H1 (cell line): Measurements from ENCODE around the gene CHFR. TPM values are rescaled to one million over a fixed set of nuclear protein-coding genes. Genes with fewer than 3 reads are reported as not detected.
A peak's percentile ranks its signal among the peaks of the same experiment; 100 is the strongest.

Experiments
- CTCF ChIA-PET: fragments of 300-600 bp; sonication (Branson Sonifier 250); formaldehyde crosslinking; loops from one replicate; lab custom pipeline; 2021; ENCODE audit not compliant: partially characterized antibody; lab: Charles Lee
- POLR2A ChIA-PET: fragments of 300-600 bp; sonication (Branson Sonifier 250); formaldehyde crosslinking; loops from one replicate; lab custom pipeline; 2021; ENCODE audit warnings: inconsistent platforms; ENCODE audit not compliant: partially characterized antibody; lab: Charles Lee
- DNase-seq, 2 experiments: peaks; one replicate each; pipeline versions ENCODE4 v3.0.0 to v3.0.0-alpha.2; 2010 to 2022; ENCODE audit warnings: low spot score in 2 of 2, low read depth in 1 of 2, mixed read lengths in 1 of 2
- FAIRE-seq: peaks from 2 replicates; lab custom pipeline; 2011; peaks lifted over from hg19 to GRCh38; lab: Jason Lieb, UNC
- H2AFZ ChIP-seq: 2 replicates; pipeline ENCODE4 v1.8.1; 2012; ENCODE audit warnings: low read length, inconsistent platforms
- H2AK5ac ChIP-seq: 2 replicates; pipeline ENCODE4 v1.6.1; 2013; ENCODE audit warnings: low read depth, low read length
- H2BK120ac ChIP-seq: replicated peaks from 2 replicates; pipeline ENCODE3; 2013; ENCODE audit warnings: low read depth, low read length, inconsistent platforms
- H2BK12ac ChIP-seq: 2 replicates; pipeline ENCODE4 v1.6.1; 2013; ENCODE audit warnings: low read depth, low read length
- H2BK15ac ChIP-seq: 2 replicates; pipeline ENCODE4 v1.6.1; 2013; ENCODE audit warnings: low read length
- H2BK20ac ChIP-seq: 2 replicates; pipeline ENCODE4 v1.6.1; 2013; ENCODE audit warnings: low read length
- H2BK5ac ChIP-seq: 2 replicates; pipeline ENCODE4 v1.6.1; 2013; ENCODE audit warnings: low read depth, low read length
- H3K14ac ChIP-seq: 2 replicates; pipeline ENCODE4 v1.6.1; 2013; ENCODE audit warnings: inconsistent platforms; ENCODE audit not compliant: insufficient read length
- H3K18ac ChIP-seq: 2 replicates; pipeline ENCODE4 v1.6.1; 2013; ENCODE audit warnings: low read length; ENCODE audit errors: extremely low read depth
- H3K23ac ChIP-seq: 2 replicates; pipeline ENCODE4 v1.6.1; 2013; ENCODE audit warnings: inconsistent platforms; ENCODE audit not compliant: insufficient read length
- H3K23me2 ChIP-seq: 2 replicates; pipeline ENCODE4 v1.6.1; 2013; ENCODE audit warnings: low read depth, low read length
- H3K27ac ChIP-seq: 2 replicates; pipeline ENCODE4 v1.6.1; 2011; ENCODE audit warnings: low read depth, low read length, inconsistent platforms
- H3K27me3 ChIP-seq, 4 experiments: replicated peaks in 1 of 4; 1 replicate in 1 of 4; 2 replicates in 3 of 4; pipeline versions ENCODE4 v1.6.1 to v1.8.1; 2011 to 2013; ENCODE audit warnings: low read length in 3 of 4, mild to moderate bottlenecking in 3 of 4, inconsistent platforms in 2 of 4, mixed read lengths in 2 of 4, moderate library complexity in 1 of 4; ENCODE audit not compliant: control insufficient read depth in 3 of 4, insufficient read depth in 3 of 4; ENCODE audit errors: extremely low read depth in 1 of 4
- H3K36me3 ChIP-seq, 4 experiments: 2 replicates each; pipeline versions ENCODE4 v1.6.1 to v1.8.1; 2011 to 2013; ENCODE audit warnings: mild to moderate bottlenecking in 4 of 4, low read length in 3 of 4, moderate library complexity in 2 of 4, control low read depth in 1 of 4, inconsistent platforms in 1 of 4; ENCODE audit not compliant: insufficient read depth in 4 of 4, control insufficient read depth in 2 of 4
- H3K4ac ChIP-seq: replicated peaks from 2 replicates; pipeline ENCODE3; 2013; ENCODE audit warnings: low read length, low read depth, mixed read lengths, inconsistent platforms; ENCODE audit not compliant: insufficient read length
- H3K4me1 ChIP-seq, 4 experiments: replicated peaks in 1 of 4; 1 replicate in 1 of 4; 2 replicates in 3 of 4; pipeline versions ENCODE4 v1.6.1 to v1.8.1; 2011 to 2013; ENCODE audit warnings: low read length in 3 of 4, inconsistent platforms in 2 of 4, mixed read lengths in 1 of 4; ENCODE audit not compliant: insufficient read depth in 4 of 4, control insufficient read depth in 3 of 4
- H3K4me2 ChIP-seq, 2 experiments: 2 replicates each; pipeline versions ENCODE4 v1.6.1 to v1.8.1; 2011 to 2013; ENCODE audit warnings: low read depth in 2 of 2, low read length in 2 of 2, control low read depth in 1 of 2, inconsistent platforms in 1 of 2, mild to moderate bottlenecking in 1 of 2; ENCODE audit not compliant: insufficient read depth in 1 of 2
- H3K4me3 ChIP-seq, 4 experiments: fragments of 200-600, 300-600 bp in 1 of 4; sonication (generic), shearing (Covaris generic), sonication (Bioruptor Twin) in 1 of 4; 2 replicates each; pipeline versions ENCODE4 v1.5.1 to v1.8.1; 2011 to 2016; ENCODE audit warnings: low read length in 4 of 4, low read depth in 3 of 4, control low read depth in 2 of 4, inconsistent platforms in 2 of 4, mild to moderate bottlenecking in 2 of 4, mixed read lengths in 1 of 4, moderate library complexity in 1 of 4; ENCODE audit not compliant: insufficient read depth in 2 of 4; ENCODE audit errors: extremely low read depth in 1 of 4
- H3K56ac ChIP-seq: replicated peaks from 2 replicates; pipeline ENCODE3; 2013; ENCODE audit warnings: low read depth, mild to moderate bottlenecking, mixed read lengths, low read length, inconsistent platforms; ENCODE audit not compliant: insufficient read length
- H3K79me1 ChIP-seq: 2 replicates; pipeline ENCODE4 v1.6.1; 2013; ENCODE audit warnings: low read depth, low read length, control low read depth
- H3K79me2 ChIP-seq, 2 experiments: 2 replicates each; pipeline versions ENCODE4 v1.6.1 to v1.8.1; 2012 to 2013; ENCODE audit warnings: low read length in 2 of 2, mild to moderate bottlenecking in 2 of 2, inconsistent platforms in 1 of 2; ENCODE audit not compliant: insufficient read depth in 2 of 2, control insufficient read depth in 1 of 2
- H3K9ac ChIP-seq, 4 experiments: replicated peaks in 1 of 4; 1 replicate in 1 of 4; 2 replicates in 3 of 4; pipeline versions ENCODE4 v1.6.1 to v1.8.1; 2011 to 2013; ENCODE audit warnings: low read depth in 3 of 4, low read length in 3 of 4, control low read depth in 2 of 4, mild to moderate bottlenecking in 2 of 4, moderate library complexity in 2 of 4, inconsistent platforms in 1 of 4; ENCODE audit errors: extremely low read depth in 1 of 4
- H3K9me3 ChIP-seq, 2 experiments: 2 replicates each; pipeline versions ENCODE4 v1.6.1 to v1.8.1; 2012 to 2013; ENCODE audit warnings: mild to moderate bottlenecking in 2 of 2, moderate library complexity in 2 of 2, control low read depth in 1 of 2, inconsistent platforms in 1 of 2, low read depth in 1 of 2, low read length in 1 of 2, mixed read lengths in 1 of 2; ENCODE audit not compliant: insufficient read depth in 2 of 2
- H4K20me1 ChIP-seq, 2 experiments: replicated peaks in 1 of 2; 2 replicates each; pipeline versions ENCODE3 to v1.8.1; 2011 to 2013; ENCODE audit warnings: inconsistent platforms in 2 of 2, low read length in 2 of 2, mild to moderate bottlenecking in 1 of 2; ENCODE audit not compliant: insufficient read depth in 2 of 2, control insufficient read depth in 1 of 2
- H4K5ac ChIP-seq: 2 replicates; pipeline ENCODE4 v1.6.1; 2013; ENCODE audit warnings: low read length, low read depth, mixed read lengths, inconsistent platforms; ENCODE audit not compliant: insufficient read length
- H4K8ac ChIP-seq: 2 replicates; pipeline ENCODE4 v1.8.0; 2013; ENCODE audit warnings: mild to moderate bottlenecking, moderate library complexity, low read length, inconsistent platforms; ENCODE audit not compliant: insufficient read depth; ENCODE audit errors: extremely low read depth
- H4K91ac ChIP-seq: replicated peaks from 2 replicates; pipeline ENCODE3; 2013; ENCODE audit warnings: low read length, mixed read lengths, inconsistent platforms; ENCODE audit not compliant: insufficient read length
- E2F6 ChIP-seq: IDR thresholded peaks from 2 replicates; pipeline ENCODE4 v1.6.1; 2012; ENCODE audit warnings: inconsistent platforms
- EZH2 ChIP-seq: fragments of 200-600 bp; sonication (generic); IDR thresholded peaks from 2 replicates; pipeline ENCODE4 v1.7.1; 2012; ENCODE audit warnings: low read depth, mild to moderate bottlenecking, moderate library complexity, low read length, inconsistent platforms; ENCODE audit not compliant: severe bottlenecking
- MAFK ChIP-seq: IDR thresholded peaks from 2 replicates; pipeline ENCODE4 v1.6.1; 2012; ENCODE audit warnings: low read depth, mild to moderate bottlenecking, improper control_type of control experiment, low read length
- RBBP5 ChIP-seq: IDR thresholded peaks from 2 replicates; pipeline ENCODE4 v1.7.1; 2012; ENCODE audit warnings: low read depth, mild to moderate bottlenecking, inconsistent platforms, low read length, moderate library complexity, borderline replicate concordance
- SIRT6 ChIP-seq: IDR thresholded peaks from one replicate; pipeline ENCODE4 v1.7.1; 2012; ENCODE audit warnings: low read length, inconsistent platforms
- WGBS, 2 experiments: shearing (Covaris generic) in 1 of 2; methylation state at CpG; one replicate each; pipeline versions ENCODE4 v1.1.6 to v1.1.7; 2013 to 2015; ENCODE audit warnings: low lambda C conversion rate in 2 of 2, mixed read lengths in 2 of 2, inconsistent platforms in 1 of 2, low coverage in 1 of 2, missing lambda C conversion rate in 1 of 2; ENCODE audit not compliant: insufficient replicate concordance in 2 of 2, insufficient coverage in 1 of 2, insufficient read length in 1 of 2; ENCODE audit errors: extremely low coverage in 1 of 2, missing lambda C conversion rate in 1 of 2; 5-methylcytosine and 5-hydroxymethylcytosine counted together
- polyA plus RNA-seq, 7 experiments: library from polyadenylated mRNA; depleted of rRNA in 3 of 7; stranded (reverse) in 5 of 7; unstranded in 2 of 7; fragments of >200 nt in 5 of 7; fragments of 200-250 nt in 2 of 7; gene quantifications; 1 replicate in 5 of 7; 2 replicates in 1 of 7; 4 replicates in 1 of 7; pipeline versions ENCODE4 v1.2.1 to v1.2.3, GENCODE V29; 2011 to 2013; ENCODE audit warnings: missing spikeins in 2 of 7, mixed read lengths in 2 of 7
- total RNA-seq: library from RNA; stranded (reverse); fragmentation: NEBNext Ultra II Directional; extraction: Animal tissue kit (Norgen Biotek cat#: 25700); gene quantifications from 2 replicates; pipeline ENCODE4 v1.2.1, GENCODE V29; 2021

CHFR gene
- total and polyA plus RNA-seq, 2 of the 8 experiments (the other 6 are each of a cell fraction or from before 2014, with no cell fraction given), result 31.4 to 44.6 TPM

- Histone ChIP-seq H3K14ac (no peak overlapping the region), H3K18ac (no peak overlapping the region), H3K9me3 (no peaks in the 10 kb centered on the region), H2BK20ac (no peak overlapping the region), H4K5ac (no peak overlapping the region), H3K4ac (no peak overlapping the region), H3K27me3 (peaks cover 0 to 6% (median 4%) of the 10 kb centered on the region in 4 experiments; a peak in 4 of 7 replicates), H3K4me1 (peaks cover 0 to 6% (median 1%) of the 10 kb centered on the region in 4 experiments; a peak in 2 of 7 replicates), H3K56ac (no peak overlapping the region), H4K91ac (no peak overlapping the region), H3K79me2 (no peaks in the 10 kb centered on the region), H2AFZ (no peak overlapping the region), H2BK120ac (no peak overlapping the region), H4K8ac (no peak overlapping the region; the same call in 1 of the 2 replicates), H4K20me1 (no peaks in the 10 kb centered on the region), H3K23me2 (peaks cover 7% of the 10 kb centered on the region; the same call in 1 of the 2 replicates), H3K4me3 (peak overlapping the region in 1 of 4 experiments; percentile 15; a peak in 1 of 8 replicates), H2BK12ac (no peak overlapping the region), H3K27ac (no peak overlapping the region), H2BK5ac (no peak overlapping the region), H3K36me3 (no peaks in the 10 kb centered on the region), H3K23ac (no peak overlapping the region), H3K9ac (no peak overlapping the region), H2BK15ac (no peak overlapping the region), H2AK5ac (no peak overlapping the region), H3K79me1 (no peaks in the 10 kb centered on the region), H3K4me2 (peak overlapping the region in 1 of 2 experiments; percentile 22; a peak in 1 of 4 replicates)
- ChIA-PET CTCF (interaction anchor here (0.5 to 2.0 kb wide), 26 partner anchors 9 to 140 kb away, joined by 3 to 8 read pairs (median 3); no protein-coding TSS in a partner anchor), POLR2A (interaction anchor here (0.6 to 1.0 kb wide), 6 partner anchors 11 to 218 kb away, joined by 3 to 6 read pairs (median 3); partner anchors contain the start of genes CHFR and GOLGA3)
- FAIRE-seq (no peak), DNase-seq (peak; percentile 75 to 98)
- 18% methylated on average over 29 of the region's 30 CpGs; no CpG with 5 or more reads in 1 of the 2 experiments for WGBS, 2 experiments
- peak; percentile 80 for TF ChIP-seq E2F6
- no peak for TF ChIP-seq SIRT6
- no peak for TF ChIP-seq MAFK
- no peak for TF ChIP-seq EZH2
- TF ChIP-seq RBBP5, result no peak
Observed at GRCh38 chr12:132904718-132905328, 17.4 kb upstream of the CHFR start.
